ENCODE measurements around the gene MB21D2.

DNA sequence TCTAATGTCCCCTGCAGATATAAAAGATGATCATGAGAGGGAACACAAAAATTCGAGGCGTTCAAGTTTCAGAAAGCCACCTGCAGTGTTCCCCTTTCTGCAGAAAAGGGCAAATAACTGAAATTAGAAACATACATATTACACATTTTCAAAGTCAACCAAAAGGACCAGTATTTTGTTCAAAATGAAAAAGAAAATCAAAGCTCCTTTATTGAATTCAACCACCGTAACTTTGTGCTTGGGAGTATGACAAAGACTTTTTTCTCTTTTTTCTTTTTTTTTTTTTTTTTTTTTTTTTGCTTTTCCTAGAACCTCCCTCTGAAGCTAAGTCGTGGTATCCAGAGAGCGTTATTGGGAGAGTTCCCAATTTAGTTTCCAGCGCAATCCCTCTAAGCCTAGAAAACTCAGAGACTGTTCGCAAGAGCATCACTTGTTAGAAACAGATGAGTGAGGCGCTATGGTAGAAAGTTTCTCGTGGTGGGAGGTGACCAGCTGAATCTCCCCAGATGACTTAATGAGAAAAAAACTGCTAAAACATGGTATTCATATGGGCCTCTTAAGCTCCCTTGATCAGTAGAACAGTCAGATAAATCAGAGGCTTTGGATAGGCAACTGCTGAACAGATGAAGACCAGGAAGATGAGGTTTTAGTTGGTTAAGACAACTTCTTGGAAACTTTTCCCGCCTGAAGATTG, 77.4 kb downstream of the MB21D2 start:
- TF ChIP-seq, protein P1, sequence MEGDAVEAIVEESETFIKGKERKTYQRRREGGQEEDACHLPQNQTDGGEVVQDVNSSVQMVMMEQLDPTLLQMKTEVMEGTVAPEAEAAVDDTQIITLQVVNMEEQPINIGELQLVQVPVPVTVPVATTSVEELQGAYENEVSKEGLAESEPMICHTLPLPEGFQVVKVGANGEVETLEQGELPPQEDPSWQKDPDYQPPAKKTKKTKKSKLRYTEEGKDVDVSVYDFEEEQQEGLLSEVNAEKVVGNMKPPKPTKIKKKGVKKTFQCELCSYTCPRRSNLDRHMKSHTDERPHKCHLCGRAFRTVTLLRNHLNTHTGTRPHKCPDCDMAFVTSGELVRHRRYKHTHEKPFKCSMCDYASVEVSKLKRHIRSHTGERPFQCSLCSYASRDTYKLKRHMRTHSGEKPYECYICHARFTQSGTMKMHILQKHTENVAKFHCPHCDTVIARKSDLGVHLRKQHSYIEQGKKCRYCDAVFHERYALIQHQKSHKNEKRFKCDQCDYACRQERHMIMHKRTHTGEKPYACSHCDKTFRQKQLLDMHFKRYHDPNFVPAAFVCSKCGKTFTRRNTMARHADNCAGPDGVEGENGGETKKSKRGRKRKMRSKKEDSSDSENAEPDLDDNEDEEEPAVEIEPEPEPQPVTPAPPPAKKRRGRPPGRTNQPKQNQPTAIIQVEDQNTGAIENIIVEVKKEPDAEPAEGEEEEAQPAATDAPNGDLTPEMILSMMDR (IDR thresholded peaks at IDR 0.05), result no peak
- TF ChIP-seq EZH2 (IDR thresholded peaks at IDR 0.05; ENCODE audit: borderline replicate concordance, insufficient read depth, low read depth, low read length, poor library complexity, severe bottlenecking), result no peak

Data from B cell (primary cell).